Activated T-helper 1 cell treated with anti-CD3 and anti-CD28 coated beads, Interleukin-2, amount 50 U/mL, for 16 hours (primary cell): Measurements from ENCODE around the gene CYTL1.
"Not testable (repeated sequence)": the region's sequence is repeated elsewhere in the genome, so short reads cannot be mapped to it uniquely, and the experiment has no call there.

Experiments used
- DNase-seq, 2 donors: peaks; one replicate each; pipeline ENCODE4 v3.0.0-alpha.2; 2020; ENCODE audit warnings: low read depth in 1 of 2, low spot score in 1 of 2

CYTL1 gene

DNA sequence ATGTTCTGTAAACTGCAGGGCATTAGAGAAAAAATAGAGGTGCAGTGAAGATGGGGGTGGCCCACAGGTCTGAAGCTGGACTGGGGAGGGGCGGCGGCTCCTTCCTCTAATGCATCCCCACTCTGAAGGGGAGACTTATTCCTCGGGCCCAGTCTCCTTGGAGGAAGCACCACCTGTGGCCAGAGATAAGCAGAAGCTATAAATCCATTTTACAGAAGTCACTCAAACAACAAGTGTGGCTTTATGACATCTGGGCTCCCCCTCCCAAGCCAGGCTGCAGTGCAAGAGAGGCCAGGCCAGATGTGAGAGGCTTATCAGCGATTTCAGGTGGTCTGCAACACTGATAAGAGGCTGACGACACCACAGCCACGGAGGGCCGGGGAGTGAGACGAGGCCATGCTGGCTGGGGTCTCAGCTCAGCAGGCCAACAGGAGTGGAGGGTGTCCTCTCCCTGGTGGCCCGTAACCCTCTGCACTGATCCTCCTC, 15.8 kb downstream of the CYTL1 start:
- DNase-seq = no peak

DNA sequence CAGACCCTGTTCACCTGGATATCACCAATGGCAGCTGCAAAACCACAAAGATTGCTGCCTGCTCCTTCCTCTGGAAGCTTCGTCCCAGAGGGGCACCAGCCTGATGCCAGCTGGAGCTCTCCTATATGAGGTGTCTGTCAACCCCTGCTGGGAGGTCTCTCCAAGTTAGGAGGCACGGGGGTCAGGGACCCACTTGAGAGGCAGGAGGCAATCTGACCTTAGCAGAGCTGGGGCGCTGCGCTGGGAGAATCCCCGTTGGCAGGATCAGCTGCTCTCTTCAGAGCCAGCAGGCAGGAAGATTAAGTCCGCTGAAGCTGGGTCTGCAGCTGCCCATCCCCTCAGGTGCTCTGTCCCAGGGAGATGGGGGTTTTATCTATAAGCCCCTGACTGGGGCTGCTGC, 17.6 kb downstream of the CYTL1 start:
- not testable (repeated sequence) for DNase-seq

DNA sequence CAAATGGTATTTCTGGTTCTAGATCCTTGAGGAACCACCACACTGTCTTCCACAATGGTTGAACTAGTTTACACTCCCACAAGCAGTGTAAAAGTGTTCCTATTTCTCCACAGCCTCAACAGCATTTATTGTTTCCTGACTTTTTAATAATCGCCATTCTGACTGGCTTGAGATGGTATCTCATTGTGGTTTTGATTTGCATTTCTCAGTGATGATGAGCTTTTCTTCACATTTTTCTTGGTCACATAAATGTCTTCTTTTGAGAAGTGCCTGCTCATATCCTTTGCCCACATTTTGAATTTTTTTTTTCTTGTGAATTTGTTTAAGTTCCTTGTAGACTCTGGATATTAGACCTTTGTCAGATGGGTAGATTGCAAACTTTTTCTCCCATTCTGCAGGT, 22.3 kb downstream of the CYTL1 start:
- not testable (repeated sequence) for DNase-seq

DNA sequence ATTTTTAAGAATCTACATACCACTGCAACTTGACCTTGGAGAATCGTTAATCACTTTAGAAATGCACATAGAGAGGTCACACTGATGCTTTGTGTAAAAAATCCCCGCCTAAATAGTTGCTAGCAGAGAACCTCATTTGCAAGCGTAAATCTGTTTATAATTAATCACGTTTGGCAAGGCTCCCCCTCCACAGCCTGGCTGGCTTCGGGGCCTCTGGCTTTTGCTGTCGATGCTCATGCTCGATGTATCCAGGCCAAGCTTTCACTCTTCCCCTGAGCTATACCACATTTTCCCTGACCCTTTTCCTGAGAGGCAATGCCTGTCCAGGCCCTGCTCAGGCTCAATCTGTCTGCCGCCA, 23.4 kb downstream of the CYTL1 start:
- no peak for DNase-seq

DNA sequence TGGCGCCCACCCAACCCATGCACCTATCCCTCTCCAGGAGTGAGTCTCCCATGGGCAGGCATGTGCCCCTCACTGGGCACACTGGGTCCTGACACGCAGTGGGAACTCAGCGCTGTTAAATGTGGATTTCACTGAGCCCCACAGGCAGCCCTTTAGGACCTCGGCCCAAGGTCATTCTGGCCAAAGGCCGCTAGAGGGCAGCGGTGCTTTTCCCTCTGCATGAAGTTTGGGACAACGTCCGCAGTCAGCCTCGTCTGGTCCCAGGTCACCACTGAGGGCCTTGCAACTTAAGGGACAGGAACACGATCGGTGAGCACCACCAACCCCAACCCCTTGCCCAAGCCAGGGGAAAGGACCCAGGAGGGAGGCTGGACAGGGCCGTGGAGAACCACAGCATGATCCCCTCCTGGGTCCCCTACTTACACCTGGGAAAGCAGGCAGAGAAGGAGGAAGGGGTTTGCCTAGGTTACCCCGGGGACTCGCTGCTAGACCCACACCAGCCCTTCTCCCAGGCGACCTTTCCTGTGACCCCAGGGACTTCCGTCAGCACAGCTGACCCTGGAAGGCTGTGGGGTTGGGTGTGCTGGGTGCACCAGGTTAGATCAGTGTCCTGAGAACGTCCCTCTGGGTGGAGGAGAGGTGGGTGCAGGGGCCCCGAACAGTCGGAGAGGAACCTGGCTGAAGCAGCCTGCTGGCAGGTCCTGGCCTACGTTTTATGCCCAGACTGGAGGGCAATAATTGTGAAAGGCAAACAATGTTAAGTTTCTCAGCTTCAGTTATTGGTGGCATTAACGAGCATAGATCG, 24.0 kb downstream of the CYTL1 start:
- DNase-seq = no peak

DNA sequence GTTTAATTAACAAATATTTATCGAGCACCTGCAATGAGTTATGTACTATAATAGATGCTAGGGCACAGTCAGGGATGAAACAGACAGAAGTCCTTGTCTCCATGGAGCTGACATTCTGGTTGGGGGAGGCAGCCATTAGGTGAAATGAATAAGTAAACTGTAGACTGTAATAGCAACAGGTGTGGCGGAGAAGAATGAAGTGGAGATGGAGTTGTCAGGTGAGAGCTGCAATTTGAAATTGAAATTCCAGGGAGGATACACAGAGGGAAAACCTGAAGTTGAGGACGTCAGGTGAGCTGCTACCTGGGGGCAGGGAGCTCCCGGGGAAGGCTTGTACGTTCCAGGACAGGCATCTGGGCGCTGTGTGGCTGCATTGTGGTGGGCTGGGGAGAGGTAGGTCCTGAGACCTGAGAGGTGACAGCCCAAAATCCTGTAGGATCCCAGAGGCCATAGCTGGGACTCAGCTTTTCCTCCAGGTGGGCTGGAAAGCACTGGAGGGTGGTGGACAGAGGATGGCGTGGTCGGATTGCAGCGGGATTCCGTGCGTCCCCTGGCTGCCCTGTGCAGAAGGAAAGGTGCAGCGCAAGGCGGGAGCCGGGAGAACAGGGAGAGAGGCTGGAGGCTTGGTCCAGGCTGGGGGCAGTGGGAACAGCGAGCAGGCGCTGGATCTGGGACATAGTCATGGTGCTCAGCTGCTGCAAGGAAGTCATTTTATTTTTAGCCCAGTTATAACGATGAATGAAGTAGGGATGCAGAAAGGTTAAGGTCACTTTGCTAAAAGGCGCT, 24.8 kb downstream of the CYTL1 start:
- no peak for DNase-seq

DNA sequence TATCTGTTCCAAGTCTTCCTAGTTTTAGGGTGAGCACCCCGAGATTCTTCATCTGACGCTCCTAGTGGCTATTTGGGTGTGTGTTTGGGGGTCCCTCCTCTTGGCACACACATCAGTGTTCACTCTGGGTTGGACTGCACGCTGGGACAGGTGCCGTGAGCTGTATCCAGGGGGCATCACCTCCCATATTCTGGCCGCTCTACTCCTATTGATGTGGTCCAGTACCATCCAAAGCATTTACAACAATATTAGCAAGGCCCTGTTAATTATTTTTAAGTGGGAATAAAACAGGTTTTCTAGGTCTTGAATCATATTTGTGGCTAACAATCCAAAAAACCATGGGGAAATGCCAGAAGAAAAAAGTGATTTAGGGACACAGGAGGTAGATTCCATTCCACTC, 26.4 kb downstream of the CYTL1 start:
- no peak for DNase-seq

DNA sequence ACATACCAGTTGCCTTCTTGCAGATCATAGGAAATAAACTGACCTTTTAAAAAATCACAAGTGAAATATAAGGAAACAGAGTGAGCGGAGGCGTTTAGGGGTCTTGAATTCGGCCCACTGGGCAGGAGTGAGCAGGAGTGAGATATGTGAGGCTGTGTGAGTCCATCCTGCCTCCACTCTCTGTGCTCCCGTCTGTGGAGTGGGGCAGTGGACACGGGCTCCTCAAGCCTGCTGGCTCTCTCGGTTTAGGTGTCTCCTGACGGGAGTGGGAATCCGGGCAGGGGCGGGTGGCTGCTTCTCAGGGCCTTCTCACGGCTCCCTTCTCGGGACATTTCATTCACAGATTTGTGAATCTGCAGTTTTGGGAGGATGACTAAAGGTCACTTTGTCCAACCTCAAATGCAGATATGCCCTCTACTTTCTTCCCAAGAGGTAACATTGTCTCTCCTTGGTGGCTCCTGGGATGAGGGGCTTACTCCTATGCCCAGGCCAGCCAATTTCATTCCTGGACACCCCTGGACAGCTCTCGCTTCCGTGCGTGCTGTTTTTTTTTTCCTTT, 27.6 kb downstream of the CYTL1 start:
- no peak for DNase-seq

DNA sequence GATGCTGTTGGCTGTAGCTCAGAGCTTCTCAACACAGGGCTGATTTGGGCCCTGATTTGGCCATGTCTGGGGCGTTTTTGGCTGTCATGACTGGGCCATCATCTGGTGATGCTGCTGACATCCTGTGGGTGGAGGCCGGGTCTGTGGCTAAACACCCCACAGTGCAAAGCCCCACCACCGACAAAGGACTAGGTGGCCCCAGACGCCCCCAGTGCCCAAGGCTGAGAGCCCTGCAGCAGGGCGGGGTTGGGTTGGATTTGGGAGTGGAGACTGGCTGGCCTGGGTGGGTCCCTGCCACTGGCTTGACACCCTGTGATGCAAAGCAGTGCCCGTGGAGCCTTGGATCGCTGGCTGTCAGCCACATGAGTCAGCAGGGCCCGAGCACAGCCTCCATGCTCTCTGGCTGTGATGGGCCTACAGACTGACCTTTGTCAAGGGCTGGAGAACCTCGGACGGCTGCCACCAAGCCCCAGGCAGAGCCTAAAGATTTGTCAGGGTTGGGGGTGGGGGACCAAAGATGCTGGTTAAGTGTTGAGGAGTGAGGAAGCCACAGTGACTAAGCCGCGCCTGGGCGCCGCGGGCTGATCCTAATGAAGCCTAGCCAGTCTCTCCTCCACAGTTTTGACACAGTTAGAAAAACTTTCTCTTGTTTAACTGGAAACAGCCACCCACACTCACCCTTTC, 28.3 kb downstream of the CYTL1 start:
- DNase-seq = no peak

DNA sequence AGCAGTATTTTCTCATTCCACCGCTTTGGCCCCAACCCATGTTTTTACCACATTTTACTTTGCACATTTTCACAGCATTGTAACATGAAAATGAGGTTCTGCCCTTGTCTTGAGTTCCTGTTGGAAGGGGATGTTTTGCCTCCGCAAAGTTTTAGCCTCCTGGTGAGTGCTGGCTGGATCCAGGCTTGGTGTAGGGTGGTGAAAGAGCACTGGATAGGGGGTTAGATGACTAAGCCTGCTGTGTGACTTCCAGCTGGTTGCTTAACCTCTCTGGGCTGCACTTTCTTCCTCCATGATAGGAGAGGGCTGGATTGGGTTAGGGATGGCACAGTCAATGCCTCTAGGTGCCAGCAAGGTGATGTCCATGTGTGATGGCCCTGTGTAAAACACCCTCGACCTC, 28.9 kb downstream of the CYTL1 start:
- no peak for DNase-seq

DNA sequence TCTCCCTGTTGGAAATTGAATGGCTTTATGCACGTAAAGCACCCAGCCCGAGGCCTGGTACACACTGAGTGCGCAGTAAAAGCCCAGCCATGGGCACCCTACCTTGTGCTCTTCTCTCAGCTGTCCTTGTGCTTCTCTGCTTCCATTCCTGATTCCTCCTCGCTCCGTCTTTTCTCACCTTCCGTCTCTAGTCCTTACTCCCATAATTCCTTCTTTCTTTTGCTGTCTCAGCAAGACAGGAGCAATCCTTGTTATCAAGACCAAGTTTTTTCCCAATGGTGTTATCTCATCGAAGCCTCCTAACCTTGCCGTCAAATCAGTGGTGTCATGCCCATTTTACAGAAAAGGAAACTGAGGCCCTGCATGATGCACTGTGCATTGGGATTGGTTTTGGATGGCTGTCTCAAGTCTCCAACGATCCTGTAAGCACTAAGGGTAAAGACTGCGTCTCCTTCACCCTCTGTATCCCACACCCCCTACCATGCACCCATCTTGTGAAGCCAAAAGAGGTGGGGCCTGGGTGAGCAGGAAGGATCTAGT, 30.1 kb downstream of the CYTL1 start:
- no peak for DNase-seq

DNA sequence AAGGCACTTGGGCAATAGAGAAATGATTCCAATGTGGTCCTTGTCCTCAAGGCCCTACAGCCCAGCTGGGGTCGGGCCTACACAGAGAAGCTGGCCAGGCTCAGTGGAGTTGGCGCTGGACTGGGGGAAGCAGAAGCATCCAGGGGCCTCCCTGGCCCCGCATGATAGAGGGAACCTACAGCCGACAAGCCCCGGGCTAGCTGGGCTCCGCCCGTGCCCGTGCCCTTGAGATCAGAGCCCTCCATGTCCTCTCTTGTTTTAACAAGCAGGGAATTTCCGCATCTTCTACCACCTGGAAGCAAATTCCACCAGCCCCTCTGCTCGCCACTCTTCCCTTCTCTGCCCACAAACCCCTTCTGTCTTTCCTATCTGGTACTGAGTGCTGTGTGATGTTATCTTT, 31.6 kb downstream of the CYTL1 start:
- DNase-seq = no peak

DNA sequence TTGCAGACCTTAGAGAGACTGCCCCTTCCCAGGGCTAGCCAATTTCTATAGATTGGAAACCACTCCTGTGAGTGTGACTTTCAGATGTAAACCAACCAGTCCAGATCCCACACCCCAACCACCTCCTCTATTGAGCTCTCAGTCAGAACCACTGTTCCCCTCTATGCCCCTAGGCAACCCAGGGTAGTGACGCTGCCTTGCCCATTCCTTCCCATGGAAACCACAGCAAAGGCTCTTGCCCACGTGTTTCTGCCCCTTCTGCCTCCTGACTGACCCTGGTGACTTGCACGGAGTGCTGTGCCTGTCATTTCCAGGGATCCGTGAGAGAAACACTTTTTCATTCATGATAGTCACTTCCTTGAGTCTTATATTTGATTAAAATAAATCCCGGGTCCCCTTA, 32.4 kb downstream of the CYTL1 start:
- no peak for DNase-seq

DNA sequence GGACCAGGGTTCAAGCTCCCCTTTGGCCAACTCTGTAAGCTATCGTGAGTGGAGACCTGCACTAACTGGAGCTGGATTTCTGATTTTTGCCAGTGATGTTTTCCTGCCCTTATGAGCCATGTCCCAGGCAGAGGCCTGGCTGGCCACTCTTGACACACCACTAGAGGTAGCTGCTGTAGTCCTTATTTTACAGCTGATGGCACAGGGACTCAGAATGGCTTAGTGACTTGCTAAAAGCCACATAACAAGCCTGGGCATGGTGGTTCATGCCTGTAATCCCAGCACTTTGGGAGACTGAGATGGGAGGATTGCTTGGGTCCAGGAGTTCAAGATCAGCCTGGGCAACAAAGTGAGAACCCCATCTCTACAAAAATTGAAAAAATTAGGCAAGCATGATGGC, 33.4 kb downstream of the CYTL1 start:
- DNase-seq = no peak

DNA sequence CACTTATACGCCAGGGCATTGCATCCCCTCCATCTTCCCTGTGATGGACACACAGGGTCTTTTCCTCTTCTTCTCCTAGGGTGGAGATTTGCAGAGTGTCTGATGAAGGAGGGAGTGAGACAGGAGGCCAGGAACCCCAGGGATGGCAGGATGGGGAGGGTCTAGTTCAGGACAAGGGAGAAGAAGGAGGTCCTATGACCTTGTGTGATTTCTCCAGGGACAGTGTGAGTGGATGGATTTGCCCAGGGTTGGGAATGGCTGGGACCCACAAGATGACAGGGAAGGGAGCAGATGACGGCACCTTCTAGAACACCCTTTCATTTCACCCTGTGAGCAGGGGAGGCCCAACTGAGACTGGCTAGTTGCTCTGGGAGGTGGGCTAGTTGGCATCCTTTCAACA, 34.2 kb downstream of the CYTL1 start:
- DNase-seq = no peak

DNA sequence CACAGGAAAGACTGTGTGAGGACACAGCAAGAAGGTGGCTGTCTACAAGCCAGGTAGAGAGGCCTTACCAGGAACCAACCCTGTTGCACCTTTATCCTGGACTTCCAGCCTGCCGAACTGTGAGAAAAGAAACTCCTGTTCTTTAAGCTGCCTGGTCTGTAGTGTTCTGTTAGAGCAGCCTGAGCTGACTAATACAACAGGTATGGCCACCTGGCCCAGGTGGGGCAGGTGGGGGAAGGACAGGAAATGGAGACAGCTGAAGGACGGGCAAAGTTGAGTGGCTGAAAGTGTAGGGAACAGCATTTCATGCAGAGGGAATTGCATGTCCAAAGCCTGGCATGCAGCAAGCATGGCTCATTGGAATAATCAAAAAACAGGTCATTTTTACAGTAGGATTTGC, 35.1 kb downstream of the CYTL1 start:
- DNase-seq = no peak

DNA sequence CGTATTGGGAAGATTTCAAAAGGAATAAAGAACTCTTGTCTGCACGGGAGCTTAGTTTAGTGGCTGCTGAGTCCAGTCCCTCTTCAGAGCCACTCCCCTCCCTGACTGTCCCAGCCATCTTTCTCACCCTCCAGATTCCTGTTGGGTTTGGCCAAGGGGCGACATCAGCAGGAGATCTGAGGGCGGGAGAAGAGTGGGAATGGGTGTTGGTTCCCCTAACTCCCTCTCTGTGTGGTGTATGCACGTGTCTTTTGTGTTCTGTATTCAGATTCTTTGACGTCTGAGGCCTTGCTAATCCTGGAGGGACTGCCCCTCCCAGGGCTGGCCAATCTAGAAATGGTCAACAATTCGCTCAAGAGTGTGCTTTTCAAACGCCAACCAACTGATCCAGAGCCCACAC, 37.4 kb downstream of the CYTL1 start:
- DNase-seq = no peak

DNA sequence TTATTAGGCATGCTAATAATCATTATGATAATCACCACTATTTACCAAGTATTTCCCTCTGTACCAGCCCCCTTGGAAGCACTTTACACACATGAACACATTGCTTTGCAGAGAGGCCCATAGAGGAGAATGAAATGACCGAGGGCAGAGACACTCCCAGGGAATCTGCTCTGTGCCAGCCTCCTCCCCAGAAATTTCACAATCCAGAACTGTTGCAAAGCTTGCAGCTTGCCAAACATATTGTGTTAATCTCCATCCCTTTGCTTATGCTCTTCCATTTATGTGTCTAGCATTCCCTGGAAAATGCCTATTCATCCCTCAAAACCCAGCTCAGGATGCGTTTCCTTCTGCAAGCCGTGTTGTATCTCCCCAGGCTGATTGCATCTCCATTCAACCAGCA, 37.8 kb downstream of the CYTL1 start:
- DNase-seq = no peak

DNA sequence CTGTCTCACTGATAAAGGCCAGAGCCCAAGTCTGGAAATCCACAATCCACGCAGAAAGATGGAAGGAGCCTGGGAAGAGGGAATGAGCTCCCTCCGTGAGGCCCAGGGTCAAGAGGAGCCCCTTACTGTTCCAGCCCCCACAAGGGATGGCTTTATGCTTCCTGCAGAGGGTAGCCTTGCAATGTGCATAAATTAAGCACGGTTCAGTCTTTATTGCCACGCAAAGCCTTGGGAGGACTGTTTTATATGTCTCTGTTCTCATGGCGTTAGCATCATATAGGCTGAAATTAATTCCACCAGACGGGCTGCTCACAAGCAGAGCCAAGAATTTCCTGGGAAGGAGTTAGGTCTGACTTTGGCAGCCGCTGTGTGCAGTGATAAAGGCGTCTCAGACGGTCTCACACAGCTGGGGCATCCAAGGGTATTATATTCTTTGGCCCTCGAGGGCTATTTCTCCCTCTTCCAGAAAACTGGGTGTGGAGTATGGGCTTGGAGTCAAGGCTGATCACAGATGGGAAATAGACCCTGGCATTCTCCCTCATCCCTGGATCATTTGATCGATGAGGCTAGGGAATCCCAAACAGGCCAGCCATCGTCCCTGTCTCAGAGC, 38.5 kb downstream of the CYTL1 start:
- DNase-seq = no peak

DNA sequence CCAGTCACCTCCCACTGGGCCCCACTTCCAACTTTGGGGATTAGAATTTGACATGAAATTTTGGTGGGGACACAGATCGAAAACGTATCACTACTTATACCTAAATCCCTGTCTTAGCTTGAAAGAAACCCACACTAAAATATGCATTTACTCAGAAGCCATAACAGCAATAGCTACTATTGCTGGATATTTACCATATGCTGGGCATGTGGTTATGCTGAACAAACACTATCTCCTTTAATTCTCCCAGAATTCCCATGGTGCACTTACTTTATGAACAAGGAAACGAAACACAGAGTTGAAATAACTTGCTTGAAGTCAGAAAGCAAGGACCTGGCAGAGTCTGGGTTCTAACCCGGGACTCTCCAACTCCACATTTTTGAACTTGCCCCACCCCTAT, 39.3 kb downstream of the CYTL1 start:
- no peak for DNase-seq

DNA sequence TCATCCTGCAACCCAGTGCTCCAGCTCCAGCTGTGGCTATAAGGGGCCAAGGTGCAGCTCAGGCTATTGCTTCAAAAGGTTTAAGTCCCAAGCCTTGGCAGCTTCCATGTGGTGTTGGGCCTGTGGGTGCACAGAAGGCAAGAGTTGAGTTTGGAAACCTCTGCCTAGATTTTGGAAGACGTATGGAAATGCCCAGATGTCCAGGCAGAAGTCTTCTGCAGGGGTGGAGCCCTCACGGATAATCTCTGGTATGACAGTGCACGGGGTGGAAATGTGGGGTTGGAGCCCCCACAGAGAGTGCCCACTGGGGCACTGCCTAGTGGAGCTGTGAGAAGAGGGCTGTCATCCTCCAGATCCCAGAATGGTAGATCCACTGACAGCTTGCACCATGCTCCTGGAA, 44.5 kb downstream of the CYTL1 start:
- no peak for DNase-seq
